ENCODE measurements around the gene SLC13A1.
"Not testable (repeated sequence)": the region's sequence is repeated elsewhere in the genome, so short reads cannot be mapped to it uniquely, and the experiment has no call there.

The SLC13A1 gene, protein sequence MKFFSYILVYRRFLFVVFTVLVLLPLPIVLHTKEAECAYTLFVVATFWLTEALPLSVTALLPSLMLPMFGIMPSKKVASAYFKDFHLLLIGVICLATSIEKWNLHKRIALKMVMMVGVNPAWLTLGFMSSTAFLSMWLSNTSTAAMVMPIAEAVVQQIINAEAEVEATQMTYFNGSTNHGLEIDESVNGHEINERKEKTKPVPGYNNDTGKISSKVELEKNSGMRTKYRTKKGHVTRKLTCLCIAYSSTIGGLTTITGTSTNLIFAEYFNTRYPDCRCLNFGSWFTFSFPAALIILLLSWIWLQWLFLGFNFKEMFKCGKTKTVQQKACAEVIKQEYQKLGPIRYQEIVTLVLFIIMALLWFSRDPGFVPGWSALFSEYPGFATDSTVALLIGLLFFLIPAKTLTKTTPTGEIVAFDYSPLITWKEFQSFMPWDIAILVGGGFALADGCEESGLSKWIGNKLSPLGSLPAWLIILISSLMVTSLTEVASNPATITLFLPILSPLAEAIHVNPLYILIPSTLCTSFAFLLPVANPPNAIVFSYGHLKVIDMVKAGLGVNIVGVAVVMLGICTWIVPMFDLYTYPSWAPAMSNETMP

DNA sequence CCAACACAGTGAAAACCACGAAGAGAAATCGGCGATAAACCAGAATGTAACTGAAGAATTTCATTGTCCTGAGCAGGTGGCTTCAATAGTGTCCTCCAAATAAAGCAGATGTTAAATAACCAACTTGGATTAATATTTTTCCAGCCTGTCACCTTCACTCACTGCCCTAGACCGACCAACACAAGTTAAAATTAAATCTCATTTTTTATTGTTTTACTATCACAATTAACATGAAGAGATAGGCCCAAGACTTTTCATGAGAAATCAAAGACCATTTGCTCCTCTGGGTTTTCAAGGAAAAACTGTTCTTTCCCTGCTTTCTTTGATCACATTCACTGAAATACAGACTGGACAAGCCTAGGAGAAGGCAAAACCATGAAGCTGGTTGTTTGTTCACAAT lies at the start of gene SLC13A1:
Gene SLC13A1 (minus strand): TSS at position 87 of the 400 bp plus-strand sequence. CDS start 23 bp downstream, at position 64.
- DNase-seq, result no peak

DNA sequence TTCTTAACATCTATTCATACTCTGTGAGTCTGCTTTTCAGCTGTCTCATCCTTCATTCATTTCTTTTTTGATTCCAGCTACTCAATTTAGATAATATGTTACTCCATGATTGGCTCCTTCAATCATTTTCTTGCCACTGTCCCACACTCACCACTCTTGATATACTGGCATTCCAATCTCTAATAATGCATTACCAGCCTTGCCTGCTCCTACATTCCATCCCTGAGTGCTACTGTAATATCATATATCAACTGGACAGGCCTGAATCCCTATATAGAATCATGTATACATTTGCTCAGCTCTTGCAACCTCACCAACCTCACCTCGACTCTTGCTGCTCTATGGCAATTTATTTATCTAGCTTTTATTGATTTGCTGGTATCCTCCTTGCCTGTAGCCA lies 45.0 kb upstream of the SLC13A1 start:
- DNase-seq, result no peak

DNA sequence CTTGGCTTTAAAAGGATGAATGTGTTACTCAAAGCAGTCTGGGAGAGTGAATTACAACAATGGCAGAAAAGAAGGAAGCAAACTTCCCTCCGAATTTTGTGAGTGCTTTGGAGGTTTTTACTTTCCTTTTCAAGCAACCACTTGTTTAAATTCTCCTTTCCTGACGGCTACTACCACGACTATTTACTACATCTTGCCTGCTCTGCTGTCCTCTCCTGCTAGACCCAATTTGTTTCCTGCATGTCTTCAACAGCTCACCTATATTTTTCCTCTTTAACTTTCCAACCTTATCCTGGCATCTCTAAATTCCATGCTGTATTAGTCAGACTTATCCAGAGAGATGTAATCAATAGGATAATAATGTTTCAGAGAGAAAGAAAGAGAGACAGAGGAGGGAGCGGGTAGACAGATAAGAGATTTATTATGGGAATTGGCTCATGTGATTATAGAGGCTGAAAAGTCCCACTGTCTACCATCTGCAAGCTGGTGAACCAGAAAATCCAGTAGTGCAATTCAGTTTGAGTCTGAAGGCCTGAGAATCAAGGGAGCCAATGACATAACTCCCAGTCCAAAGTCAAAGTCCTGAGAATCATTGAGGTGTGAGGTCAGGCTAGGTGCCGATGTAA lies 42.8 kb upstream of the SLC13A1 start:
- DNase-seq, result no peak

DNA sequence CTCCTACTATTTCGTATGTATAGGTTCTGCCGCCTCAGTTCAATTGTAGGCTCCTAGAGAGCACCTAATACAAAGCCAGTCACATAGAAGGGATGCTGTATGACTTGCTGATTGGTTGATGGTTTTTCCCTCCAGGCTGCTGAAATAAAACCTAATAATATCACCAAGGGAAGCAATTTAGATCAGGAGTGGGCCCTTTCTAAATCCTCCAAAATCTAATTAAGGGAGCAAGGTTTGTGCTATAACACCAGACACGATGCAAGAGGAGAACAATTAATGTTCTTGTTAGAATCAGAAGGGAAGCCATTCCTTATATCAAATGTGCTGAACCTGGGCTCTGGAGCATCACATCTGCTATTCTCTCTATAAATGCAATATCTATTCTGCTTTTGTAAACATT lies 42.0 kb upstream of the SLC13A1 start:
- DNase-seq, result no peak

DNA sequence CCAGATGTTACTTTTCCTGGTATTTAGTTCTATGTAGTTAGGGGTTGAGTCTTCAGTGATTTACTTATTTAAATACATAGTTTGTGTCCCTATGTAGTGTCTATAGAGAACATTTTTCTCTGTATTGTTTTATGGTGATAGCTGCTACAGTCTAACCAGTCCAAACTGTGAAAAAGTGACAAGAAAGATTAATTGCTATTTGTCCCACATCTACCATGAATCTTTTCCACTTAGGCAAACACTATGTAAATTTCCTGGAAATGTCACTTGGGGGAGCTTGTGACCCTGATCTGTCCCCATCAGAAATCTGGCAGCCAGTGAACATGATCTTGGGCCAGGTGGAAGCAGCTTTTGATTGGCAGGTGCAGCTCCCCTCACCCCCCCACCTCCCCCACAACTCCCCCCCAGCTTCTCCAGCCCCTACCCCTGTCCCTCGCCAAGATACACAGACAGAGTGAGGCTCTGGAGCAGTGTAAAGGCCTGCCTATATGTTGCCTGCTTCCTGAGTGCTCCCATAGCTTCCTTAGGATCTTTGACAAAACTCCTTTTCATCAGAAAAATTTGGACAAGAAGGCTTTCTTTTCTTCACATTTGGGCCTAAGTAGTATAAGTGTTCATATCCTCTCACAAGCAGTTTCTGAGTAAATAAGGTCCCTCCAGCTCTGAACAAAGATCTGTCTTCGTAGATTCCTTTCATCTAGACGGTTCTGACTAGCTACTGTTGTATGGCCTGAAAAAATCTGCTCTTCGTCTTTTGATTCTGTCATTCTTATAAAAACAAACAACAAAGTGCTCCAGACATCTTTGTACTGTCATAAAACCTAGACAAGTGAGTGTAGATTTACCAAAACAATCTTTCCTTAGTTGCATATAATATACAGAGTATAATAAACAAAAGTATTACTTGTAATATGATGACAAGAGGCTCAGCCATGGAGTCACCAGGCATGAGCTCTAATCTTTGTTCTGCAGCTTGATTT lies 31.5 kb upstream of the SLC13A1 start:
- no peak for DNase-seq

DNA sequence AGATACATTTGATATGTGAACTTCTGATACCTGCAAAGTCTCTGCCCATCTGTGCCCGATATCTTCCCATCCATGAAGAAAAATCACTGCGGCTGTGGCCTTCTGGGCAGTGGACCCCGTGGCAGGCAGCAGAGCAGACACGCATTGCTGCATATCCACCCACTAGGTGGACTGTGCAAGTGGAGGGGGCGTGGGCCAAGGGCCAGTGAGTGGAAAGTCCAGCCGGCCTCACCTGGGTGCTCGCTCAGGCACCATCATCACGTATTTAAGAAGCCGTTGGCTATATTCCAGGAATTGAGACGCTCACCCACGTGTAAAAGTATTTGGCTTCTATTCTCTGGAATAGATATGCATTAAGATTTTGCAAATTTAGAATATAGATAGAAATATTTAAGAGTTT lies 30.8 kb upstream of the SLC13A1 start:
- DNase-seq, result no peak

DNA sequence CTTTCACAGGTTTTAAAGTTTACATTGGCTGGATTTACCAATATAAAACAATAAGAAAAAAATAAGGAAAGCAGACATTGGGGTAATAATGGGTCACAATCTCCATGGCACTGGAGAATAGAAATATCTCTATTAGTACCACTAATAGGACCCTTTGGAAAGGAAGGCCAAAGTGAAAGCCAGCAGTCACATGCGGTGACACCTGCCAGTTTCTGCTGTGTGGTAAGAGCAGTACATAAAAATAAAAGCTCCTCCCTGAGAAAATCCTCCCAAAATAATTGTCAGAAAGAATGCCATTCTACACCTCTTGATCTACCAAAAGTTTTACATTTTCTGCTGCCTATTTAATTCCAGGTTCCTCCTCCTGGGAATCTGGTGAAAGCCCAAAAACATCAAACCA lies 30.4 kb upstream of the SLC13A1 start:
- DNase-seq, result no peak

DNA sequence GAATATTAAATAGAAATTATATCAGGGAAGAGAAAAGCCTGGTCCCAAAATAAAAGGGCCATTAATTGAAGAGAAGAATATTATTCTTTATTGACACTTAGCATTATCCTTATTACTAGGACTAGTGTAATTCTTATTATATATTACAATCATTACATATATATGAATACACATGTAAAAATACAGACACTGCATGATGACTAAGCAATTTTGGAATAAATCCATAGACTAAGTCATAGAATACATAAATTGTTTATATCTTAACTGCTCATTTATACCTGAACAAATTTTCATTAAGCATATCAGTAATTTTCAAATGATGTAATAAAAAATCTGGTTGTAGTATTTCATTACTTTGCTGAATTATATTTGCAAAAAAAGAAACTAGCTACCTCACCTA lies 29.7 kb upstream of the SLC13A1 start:
- no peak for DNase-seq

DNA sequence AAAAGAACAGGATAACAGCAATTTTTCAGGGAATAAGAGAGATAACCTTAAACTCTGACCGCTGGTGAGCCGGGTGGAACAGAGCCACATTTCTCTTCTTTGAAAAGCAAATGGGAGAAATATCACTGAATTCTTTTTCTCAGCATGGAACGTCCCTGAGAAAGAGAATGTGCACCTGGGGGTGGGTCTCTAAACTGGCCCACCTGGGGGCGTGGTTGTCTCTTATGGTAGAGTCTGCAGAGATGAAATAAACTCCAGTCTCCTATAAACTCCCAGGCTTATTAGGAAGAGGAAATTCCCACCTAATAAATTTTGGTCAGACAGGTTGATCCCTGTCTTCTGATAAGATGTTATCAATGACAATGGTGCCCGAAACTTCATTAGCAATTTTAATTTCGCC lies 27.9 kb upstream of the SLC13A1 start:
- DNase-seq, result not testable (repeated sequence)

DNA sequence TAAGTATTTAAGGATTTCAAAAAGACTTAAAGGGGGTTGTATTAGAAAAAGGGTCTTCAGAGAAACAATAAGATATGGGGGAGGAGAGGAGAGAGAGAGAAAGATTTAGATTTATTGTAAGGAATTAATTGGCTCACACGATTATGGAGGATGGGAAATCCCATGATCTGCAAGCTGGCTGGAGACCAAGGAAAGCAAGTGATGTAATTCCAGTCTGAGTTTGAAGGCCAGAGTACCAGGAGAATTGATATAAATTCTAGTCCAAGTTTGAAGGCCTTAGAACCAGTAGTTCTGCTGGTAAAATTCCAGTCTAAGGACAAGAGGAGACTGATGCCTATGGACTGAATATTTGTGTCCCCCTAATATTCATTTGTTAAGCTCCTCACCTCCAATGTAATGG lies 20.6 kb upstream of the SLC13A1 start:
- DNase-seq, result no peak

DNA sequence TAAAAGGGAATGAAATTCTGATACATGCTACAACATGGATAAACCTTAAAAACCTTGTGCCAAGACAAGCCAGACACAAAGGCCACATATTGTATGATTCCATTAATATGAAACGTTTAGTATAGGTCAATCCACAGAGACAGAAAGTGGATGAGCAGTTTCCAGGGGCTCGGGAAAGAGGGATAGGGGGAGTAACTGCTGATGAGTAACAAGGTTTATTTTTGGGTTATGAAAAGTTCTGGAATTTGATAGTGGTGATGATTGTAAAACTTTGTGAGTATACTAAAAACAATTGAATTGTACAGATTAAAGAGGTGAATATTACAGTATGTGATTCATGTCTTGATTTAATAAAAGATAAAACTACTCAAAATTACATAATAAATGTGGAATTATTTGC lies 19.1 kb upstream of the SLC13A1 start:
- DNase-seq, result no peak

DNA sequence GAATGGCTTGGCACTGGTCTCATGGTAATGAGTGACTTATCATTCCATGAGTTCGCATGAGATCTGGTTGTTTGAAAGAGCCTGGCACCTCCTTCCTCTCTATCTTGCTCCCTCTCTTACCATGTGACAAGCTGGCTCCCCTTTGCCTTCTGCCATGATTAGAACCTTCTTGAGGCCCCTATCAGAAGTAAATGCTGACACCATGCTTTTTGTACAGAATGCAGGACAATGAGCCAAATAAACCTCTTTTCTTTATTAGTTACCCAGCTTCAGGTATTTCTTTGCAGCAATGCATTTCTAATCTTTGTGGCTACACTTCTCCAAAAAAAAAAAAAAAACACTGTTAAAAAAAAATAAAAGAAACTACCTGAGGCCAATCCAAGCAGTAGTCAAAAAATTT lies 17.1 kb upstream of the SLC13A1 start:
- DNase-seq, result no peak

DNA sequence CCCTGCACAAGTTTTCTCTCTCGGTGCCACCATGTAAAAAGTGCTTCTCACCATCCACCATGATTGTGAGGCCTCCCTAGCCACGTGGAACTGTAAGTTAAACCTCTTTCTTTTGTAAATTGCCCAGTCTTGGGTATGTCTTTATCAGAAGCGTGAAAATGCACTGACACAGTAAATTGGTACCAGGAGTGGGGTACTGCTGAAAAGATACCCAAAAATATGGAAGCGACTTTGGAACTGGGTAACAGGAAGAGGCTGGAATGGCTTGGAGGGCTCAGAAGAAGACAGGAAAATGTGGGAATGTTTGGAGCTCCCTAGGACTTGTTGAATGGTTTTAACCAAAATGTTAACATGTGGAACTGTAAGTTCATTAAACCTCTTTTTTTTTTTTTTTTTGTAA lies 15.6 kb upstream of the SLC13A1 start:
- no peak for DNase-seq

DNA sequence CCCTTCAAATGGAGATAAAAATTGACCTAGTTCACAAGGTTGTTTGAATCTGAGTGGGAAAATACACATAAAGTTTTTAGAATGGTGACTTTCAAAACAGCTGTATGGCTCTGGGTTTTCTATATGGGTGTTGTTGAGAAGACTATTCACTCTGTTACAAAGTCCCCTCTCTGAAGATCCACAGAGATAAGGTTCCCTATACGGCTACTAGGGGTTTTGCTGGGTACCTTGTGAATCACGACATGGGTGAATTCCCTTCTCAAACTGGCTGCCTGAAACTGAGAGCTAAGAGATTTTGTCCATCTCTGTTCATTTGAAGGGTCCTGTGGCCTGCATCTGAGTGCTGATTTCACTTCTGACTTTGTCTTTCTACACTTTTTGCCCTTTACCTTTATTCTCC lies 11.8 kb upstream of the SLC13A1 start:
- DNase-seq, result no peak

DNA sequence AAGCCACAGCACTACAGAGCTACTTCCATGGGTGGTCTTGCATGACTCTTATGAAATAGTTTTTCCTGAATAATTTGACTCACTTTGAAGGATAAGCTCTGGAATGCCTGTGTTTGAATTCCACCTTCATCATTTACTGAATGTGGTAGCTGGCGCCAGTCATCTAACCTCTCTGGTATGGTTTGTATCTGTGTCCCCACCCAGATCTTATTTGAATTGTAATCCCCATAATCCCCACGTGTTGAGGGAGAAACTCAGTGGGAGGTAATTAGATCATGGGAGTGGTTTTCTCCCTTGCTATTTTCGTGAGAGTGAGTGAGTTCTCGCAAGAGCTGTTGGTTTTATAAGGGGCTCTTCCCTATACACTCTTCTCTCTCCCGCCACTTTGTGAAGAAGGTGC lies 11.2 kb upstream of the SLC13A1 start:
- no peak for DNase-seq

DNA sequence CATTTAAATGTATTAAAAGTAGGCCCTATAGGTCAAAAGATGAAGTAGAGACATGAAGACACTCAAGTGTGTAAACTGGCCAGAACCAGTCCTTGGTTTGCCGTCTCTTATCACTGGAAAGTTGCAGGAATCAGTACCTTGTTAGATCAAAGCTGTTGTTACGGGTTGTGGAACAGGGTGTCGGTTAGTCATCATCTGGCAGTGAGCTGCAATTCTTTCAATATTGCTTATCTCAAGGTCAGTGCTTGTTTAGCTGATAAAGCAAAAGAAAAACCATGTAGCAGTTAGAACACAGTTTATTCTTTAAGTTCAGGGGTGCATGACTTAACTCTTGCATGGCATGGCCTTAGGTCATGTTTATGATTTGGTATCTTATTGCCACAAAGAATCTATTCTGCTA lies 10.0 kb upstream of the SLC13A1 start:
- no peak for DNase-seq

DNA sequence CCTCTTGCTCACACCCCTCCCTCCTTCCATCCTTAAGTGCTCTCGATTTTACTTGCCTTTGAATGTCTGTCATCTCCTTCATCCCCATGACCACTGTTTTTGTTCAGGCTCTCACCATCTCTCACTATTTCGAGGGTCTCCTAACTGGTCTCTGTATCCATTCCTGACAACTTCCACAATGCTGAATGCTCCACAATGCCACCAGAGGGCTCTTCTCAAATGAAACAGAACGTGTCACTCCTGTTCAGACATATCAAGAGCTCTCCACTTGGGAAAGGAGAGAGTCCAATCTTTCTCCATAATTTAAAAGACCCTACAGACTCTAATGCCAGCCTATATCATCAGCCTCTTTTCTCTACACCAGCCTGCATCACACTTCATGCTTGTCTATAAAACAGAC lies 9.0 kb upstream of the SLC13A1 start:
- DNase-seq, result no peak

DNA sequence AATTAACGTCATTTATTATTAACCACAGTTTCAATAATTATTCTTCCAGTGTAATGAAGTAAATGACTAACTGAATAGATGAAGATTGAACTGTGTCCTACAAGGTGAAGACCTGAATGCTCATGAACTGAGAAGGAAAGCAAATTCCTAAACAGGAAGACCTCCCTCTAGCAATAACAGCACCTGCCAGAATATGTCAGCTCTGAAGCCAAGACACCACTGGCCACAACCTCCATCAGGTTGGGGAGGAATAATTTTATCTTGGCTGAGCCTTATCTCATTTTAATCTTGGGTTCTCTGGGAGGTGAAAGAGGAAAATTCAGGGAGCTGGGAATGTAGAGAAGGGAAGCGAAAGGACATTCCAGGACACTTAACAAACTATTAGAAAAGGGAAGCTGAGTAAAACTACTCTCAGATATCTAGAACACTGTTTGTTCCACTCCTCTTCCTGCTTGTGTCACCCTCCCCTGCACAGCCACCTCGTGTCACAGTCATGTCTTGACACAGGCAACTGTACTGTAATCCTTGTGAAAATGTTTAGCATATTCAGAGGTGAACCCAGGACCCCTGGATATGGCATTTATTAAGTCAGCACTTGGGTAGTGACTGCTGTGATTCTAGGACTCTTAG lies 4.6 kb upstream of the SLC13A1 start:
- no peak for DNase-seq

DNA sequence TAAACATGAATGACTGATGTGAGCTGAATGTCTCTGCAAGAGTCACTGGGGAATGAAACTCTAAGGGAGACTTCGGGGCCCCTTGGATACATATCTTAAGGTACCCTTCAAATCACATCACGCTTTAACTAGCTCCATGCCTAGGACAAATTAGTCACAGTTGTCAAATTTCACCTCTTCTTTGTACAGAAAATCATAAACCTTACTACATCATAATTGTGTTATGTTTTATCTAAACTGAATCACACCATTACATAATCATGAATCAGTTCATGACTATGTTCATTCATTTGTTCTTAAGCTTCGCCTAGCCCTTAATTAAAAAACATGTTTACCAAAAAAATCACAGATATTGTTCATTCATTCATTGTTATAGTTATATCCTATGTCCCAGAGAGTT lies 2.1 kb upstream of the SLC13A1 start:
- DNase-seq, result no peak

DNA sequence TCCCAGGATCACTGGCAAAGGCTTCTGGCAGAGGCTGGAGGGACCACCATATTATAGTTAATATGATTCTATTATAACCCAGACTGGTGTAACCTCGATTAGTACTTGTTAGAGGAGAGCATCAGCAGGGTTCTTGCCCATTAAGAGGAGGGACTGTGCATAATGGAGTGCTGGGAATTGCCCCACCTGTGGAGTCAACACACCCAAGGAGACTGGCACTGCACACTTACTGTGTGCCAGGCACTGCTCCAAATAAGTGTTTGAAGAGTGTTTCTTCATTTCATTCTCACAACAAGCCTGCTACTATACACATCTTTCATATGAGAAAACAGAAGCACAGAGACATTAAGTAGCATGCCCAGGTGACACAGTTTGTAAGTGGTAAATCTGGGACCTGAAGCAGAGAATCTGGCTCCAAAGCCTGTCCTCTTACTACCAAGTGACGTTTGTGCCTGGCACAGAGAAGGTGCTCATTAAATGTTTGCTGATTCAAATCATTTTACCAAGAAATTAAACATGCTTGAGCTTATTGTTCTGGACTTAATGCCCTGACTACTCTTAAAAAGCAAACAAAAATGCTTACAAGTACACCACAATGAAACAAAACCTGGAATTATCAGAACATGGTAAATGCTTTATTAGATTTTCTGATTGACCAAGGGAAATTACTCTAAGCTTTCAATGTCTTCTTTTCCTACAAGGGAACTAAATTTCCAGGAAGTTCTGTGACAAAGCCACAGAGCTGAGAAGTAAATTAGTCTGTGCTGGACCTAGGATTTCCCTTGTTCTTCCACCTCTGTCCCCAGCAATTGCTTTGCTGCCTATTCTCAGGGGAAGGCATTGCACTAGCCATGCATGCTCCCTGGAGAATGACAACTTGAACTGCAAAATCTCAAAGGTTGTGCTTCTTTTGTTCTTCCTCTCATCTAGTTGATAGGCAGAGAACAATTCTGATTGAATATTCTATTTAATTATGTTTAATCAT lies 809 bp downstream of the SLC13A1 start:
- DNase-seq, result no peak

DNA sequence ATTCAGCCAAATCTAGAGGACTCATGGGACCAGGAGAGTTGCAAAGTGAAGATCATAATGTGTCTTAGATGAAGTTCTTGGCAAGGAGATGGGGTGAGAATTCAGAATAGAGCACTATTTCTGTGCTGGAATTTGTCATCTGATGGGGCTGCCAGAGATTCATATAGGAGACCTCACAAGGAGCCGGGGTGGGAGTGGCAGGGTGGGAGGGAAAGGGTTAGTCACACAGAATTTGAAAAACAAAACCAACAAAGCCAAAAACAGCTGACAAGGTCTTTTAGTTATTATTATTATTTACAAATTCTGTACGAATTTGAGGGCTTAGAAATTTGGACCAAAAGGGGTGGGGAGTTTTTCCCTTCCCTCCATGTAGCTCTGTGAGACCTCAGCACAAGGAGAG lies 1.7 kb downstream of the SLC13A1 start:
- DNase-seq, result no peak

Data from CD4-positive, alpha-beta T cell treated with Interleukin-10 for 1 hour (primary cell).